Smooth muscle cell (in vitro differentiated cells): Measurements from ENCODE around the gene KCNQ1OT1. TPM values are rescaled to one million over a fixed set of nuclear protein-coding genes. Genes with fewer than 3 reads are reported as not detected.

Source experiments
- DNase-seq: peaks from one replicate; lab custom pipeline; 2025; ENCODE audit not compliant: unreplicated experiment; lab: John Stamatoyannopoulos, UW
- H2AFZ ChIP-seq: fragments of 200-600 bp; sonication (generic); 2 replicates; pipeline ENCODE4 v1.6.0; 2016; ENCODE audit warnings: antibody characterized with exemption, low read depth, mild to moderate bottlenecking
- H3F3A ChIP-seq: fragments of 200-600 bp; sonication (generic); 2 replicates; pipeline ENCODE4 v1.6.0; 2017; ENCODE audit warnings: antibody characterized with exemption, low read depth
- H3K27ac ChIP-seq: fragments of 200-600 bp; sonication (generic); 2 replicates; pipeline ENCODE4 v1.5.1; 2016; ENCODE audit warnings: low read depth, mild to moderate bottlenecking
- H3K27me3 ChIP-seq: fragments of 200-600 bp; sonication (generic); 2 replicates; pipeline ENCODE4 v1.6.1; 2016; ENCODE audit warnings: low read depth, mild to moderate bottlenecking
- H3K36me3 ChIP-seq: fragments of 200-600 bp; sonication (generic); 2 replicates; pipeline ENCODE4 v1.5.1; 2016; ENCODE audit warnings: low read depth
- H3K4me1 ChIP-seq: fragments of 200-600 bp; sonication (generic); 2 replicates; pipeline ENCODE4 v1.5.1; 2016; ENCODE audit warnings: low read depth
- H3K4me2 ChIP-seq: fragments of 200-600 bp; sonication (generic); 2 replicates; pipeline ENCODE4 v1.6.0; 2016; ENCODE audit warnings: mild to moderate bottlenecking
- H3K4me3 ChIP-seq: fragments of 200-600 bp; sonication (generic); 2 replicates; pipeline ENCODE4 v1.5.1; 2016; ENCODE audit warnings: mild to moderate bottlenecking
- H3K79me2 ChIP-seq: fragments of 200-600 bp; sonication (generic); 2 replicates; pipeline ENCODE4 v1.6.0; 2016; ENCODE audit warnings: low read depth, mild to moderate bottlenecking
- H3K9ac ChIP-seq: fragments of 200-600 bp; sonication (generic); 2 replicates; pipeline ENCODE4 v1.6.0; 2016; ENCODE audit warnings: low read depth
- H3K9me3 ChIP-seq: fragments of 200-600 bp; sonication (generic); replicated peaks from 2 replicates; pipeline ENCODE4 v1.5.1; 2016; ENCODE audit warnings: low read depth
- H4K20me1 ChIP-seq: fragments of 200-600 bp; sonication (generic); 2 replicates; pipeline ENCODE4 v1.6.0; 2016; ENCODE audit warnings: low read depth
- WGBS: methylation state at CpG from one replicate; pipeline ENCODE4 v1.1.7; 2016; ENCODE audit warnings: low lambda C conversion rate; 5-methylcytosine and 5-hydroxymethylcytosine counted together
- polyA plus RNA-seq: library from polyadenylated mRNA; unstranded; fragments of >200 nt; fragmentation: Nextera tagmentation; extraction: Ambion mirVana; gene quantifications from 2 replicates; pipeline ENCODE4 v1.2.1, GENCODE V29; 2016
- total RNA-seq: library from RNA; depleted of rRNA; stranded (reverse); fragments of >200 nt; gene quantifications from 2 replicates; pipeline ENCODE4 v1.2.3, GENCODE V29; 2014
- TF ChIP-seq, protein P1 (sequence below): fragments of 200-600 bp; sonication (generic); IDR thresholded peaks from 2 replicates; pipeline ENCODE4 v1.5.1; 2017; ENCODE audit warnings: borderline replicate concordance, mild to moderate bottlenecking, antibody characterized with exemption; ENCODE audit not compliant: insufficient read depth, poor library complexity, severe bottlenecking

KCNQ1OT1 gene
- total and polyA plus RNA-seq, 2 experiments from 2014 or later, result 1.6 to 9.8 TPM

DNA sequence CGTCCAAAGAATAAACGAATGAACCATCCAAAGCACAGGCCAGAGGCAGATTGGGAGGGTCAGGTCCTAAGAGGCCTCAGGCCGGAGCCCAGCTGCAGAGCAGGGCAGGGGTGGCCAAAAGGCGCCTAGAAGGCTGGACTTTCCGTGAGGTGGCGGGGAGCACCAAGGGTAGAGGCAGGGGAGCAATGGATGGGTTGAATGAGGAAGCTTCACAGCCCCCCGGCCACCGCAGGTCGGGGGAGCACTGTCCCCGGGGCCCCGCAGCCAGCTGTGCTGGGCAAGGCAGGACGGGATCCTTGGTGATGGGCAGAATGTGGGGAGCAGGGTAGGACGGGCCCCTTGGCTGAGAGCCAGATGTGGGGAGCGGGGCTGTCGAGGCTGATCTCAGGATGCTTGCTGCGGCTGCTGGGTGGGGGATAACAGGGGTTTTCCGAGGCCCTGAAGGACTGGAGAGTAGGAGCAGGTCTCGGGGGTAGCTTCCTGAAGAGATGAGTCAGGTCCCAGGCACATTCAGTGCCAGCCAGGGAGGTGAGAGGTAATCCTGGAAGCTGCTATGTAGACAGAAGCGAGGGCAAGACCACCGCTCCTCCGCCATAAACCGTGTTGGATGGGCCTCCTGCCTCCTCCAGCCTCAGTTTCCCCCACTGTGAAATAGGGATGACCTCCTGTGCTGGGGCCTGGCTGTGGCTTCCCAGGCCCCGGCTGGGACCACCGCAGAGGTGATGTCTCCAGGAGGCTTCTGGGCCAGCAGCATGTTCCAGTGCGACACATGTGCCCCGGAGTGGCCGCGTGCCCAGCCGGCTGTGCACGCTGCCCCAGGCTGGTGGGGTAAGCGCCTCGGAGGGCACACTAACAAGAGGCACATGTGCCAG is 34.6 kb upstream of the KCNQ1OT1 start:
- Histone ChIP-seq H3K36me3 (no peaks in the 10 kb centered on the region), H3K9me3 (no peaks in the 10 kb centered on the region), H2AFZ (no peak overlapping the region), H3K4me1 (peaks cover 3% of the 10 kb centered on the region), H3F3A (no peaks in the 10 kb centered on the region), H3K4me3 (no peak overlapping the region), H3K4me2 (no peak overlapping the region), H3K27me3 (no peaks in the 10 kb centered on the region), H3K79me2 (no peaks in the 10 kb centered on the region), H3K9ac (no peak overlapping the region), H3K27ac (no peak overlapping the region), H4K20me1 (no peaks in the 10 kb centered on the region)
- DNase-seq, result no peak
- 89% methylated on average over 32 of the region's 32 CpGs for WGBS
- TF ChIP-seq, protein P1, sequence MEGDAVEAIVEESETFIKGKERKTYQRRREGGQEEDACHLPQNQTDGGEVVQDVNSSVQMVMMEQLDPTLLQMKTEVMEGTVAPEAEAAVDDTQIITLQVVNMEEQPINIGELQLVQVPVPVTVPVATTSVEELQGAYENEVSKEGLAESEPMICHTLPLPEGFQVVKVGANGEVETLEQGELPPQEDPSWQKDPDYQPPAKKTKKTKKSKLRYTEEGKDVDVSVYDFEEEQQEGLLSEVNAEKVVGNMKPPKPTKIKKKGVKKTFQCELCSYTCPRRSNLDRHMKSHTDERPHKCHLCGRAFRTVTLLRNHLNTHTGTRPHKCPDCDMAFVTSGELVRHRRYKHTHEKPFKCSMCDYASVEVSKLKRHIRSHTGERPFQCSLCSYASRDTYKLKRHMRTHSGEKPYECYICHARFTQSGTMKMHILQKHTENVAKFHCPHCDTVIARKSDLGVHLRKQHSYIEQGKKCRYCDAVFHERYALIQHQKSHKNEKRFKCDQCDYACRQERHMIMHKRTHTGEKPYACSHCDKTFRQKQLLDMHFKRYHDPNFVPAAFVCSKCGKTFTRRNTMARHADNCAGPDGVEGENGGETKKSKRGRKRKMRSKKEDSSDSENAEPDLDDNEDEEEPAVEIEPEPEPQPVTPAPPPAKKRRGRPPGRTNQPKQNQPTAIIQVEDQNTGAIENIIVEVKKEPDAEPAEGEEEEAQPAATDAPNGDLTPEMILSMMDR, result no peak

DNA sequence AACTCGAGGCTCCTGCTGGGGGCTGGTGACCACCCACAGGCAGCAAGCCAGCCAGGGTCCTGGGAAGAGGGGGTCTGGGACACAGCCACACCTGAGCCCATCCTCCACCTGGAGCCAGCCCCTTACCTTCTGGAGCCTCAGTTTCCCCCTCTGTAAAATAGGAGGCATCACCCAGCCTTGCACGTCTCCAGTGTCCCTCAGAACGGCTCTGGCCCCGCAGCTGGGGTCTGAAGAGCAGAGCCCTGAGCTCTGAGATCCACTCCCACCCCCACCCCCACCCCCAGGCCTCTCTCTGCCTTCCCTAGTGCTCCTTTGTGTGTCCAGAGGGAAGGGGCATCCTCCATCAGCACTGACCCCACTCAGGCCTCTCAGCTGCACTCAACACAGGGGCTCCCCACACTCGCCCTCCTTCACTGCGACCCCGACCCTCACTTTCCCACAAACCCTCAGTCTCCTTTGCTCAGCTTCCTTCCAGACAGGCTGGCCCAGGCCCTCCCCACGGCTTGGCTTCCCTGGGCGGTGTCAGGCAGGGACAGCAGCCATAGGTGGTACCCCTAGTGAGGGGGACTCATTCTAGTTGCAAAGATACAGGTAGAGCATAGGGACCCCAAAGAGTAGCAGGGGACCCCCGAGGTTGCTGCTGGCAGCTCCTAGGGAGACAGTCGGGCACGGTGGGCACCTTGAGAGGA is 33.3 kb upstream of the KCNQ1OT1 start:
- Histone ChIP-seq H3K4me3 (no peak overlapping the region), H4K20me1 (no peaks in the 10 kb centered on the region), H2AFZ (no peak overlapping the region), H3K79me2 (no peaks in the 10 kb centered on the region), H3K27me3 (no peaks in the 10 kb centered on the region), H3F3A (no peaks in the 10 kb centered on the region), H3K9me3 (no peaks in the 10 kb centered on the region), H3K4me2 (no peak overlapping the region), H3K4me1 (peaks cover 3% of the 10 kb centered on the region), H3K9ac (no peak overlapping the region), H3K36me3 (no peaks in the 10 kb centered on the region), H3K27ac (no peak overlapping the region)
- no peak for DNase-seq
- 83% methylated on average over 11 of the region's 12 CpGs for WGBS
- TF ChIP-seq, protein P1, result no peak

DNA sequence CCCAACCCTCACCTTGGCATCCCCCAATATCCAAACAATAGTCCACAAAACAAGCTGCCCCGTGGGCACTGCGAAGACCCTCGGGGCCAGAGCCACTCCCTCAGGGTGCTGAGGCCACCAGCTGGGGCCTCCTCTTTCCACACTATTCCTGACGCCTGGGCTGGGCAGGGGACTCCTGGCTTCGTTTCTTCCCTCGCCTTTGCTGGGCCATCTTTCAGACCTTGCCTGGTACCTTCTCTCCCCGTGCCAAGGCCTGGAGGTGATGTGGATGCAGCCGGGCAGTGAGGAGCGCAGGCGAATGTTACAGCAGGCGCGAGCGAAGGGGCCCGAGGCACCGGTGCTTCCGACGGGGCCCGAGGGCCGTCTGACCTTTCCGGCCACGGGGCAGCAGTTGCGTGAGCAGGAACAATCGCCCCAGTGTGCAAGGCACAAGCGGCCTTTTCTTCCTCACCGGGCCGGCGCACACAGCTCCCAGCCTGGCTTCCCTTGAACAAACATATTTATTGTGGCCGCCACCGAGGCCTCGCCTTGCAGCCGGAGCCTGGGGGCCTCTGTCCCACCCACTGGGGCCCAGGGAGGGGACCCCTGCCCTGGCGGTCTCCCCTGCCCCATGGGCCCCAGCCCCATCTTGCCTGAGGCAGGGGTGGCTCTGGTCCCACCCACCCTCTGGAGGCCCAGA is 32.6 kb upstream of the KCNQ1OT1 start:
- Histone ChIP-seq H3K27me3 (no peaks in the 10 kb centered on the region), H3K27ac (no peak overlapping the region), H3K36me3 (no peaks in the 10 kb centered on the region), H3K9me3 (no peaks in the 10 kb centered on the region), H3K9ac (no peak overlapping the region), H3K4me2 (no peak overlapping the region), H2AFZ (no peak overlapping the region), H3K4me1 (peaks cover 3% of the 10 kb centered on the region), H3F3A (no peaks in the 10 kb centered on the region), H3K4me3 (no peak overlapping the region), H4K20me1 (no peaks in the 10 kb centered on the region), H3K79me2 (no peaks in the 10 kb centered on the region)
- TF ChIP-seq, protein P1, result no peak
- 97% methylated on average over 31 of the region's 32 CpGs for WGBS
- DNase-seq, result no peak
